ENCODE measurements around the gene GRN. TPM values are rescaled to one million over a fixed set of nuclear protein-coding genes. Genes with fewer than 3 reads are reported as not detected.
A peak's percentile ranks its signal among the peaks of the same experiment; 100 is the strongest.
"Not testable (repeated sequence)": the region's sequence is repeated elsewhere in the genome, so short reads cannot be mapped to it uniquely, and the experiment has no call there.

Gene GRN
- total and polyA plus RNA-seq, 8 donors: 31.8 to 644 (median 196) TPM

DNA sequence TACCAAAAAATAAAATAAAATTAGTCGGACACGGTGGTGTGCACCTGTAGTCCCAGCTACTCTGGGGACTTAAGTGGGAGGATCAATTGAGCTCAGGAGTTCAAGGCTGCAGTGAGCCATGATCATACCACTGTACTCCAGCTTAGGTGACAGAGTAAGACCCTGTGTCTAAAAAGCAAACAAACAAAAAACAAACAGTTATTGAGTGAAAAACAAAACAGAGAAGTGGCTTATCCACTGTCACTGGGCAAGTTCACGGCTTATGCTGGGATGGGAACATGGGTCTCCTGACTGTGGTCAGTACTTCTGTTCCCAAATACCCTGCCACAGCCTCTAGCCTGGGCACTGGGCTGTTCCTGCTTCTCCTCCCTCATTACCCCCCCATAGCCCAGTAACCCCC is 9.5 kb upstream of the GRN start:
- WGBS, 5 donors: 79 to 82% (median 80%) methylated on average over 3 of the region's 3 CpGs
- DNase-seq: no peak
- Histone ChIP-seq H3K27me3 (peaks cover 0 to 23% (median 0%) of the 10 kb centered on the region in 3 donors), H3K4me1 (peaks cover 0 to 35% (median 8%) of the 10 kb centered on the region in 4 donors), H3K27ac (no peak overlapping the region), H3K9me3 (no peaks in the 10 kb centered on the region), H3K4me3 (no peak overlapping the region), H3K36me3 (no peaks in the 10 kb centered on the region)
- intact Hi-C loops (cut with DNase I; ENCODE audit: low total_unique reads): no loop called here
- no peak for TF ChIP-seq POLR2A (IDR thresholded peaks at IDR 0.05)
- TF ChIP-seq, protein P1, sequence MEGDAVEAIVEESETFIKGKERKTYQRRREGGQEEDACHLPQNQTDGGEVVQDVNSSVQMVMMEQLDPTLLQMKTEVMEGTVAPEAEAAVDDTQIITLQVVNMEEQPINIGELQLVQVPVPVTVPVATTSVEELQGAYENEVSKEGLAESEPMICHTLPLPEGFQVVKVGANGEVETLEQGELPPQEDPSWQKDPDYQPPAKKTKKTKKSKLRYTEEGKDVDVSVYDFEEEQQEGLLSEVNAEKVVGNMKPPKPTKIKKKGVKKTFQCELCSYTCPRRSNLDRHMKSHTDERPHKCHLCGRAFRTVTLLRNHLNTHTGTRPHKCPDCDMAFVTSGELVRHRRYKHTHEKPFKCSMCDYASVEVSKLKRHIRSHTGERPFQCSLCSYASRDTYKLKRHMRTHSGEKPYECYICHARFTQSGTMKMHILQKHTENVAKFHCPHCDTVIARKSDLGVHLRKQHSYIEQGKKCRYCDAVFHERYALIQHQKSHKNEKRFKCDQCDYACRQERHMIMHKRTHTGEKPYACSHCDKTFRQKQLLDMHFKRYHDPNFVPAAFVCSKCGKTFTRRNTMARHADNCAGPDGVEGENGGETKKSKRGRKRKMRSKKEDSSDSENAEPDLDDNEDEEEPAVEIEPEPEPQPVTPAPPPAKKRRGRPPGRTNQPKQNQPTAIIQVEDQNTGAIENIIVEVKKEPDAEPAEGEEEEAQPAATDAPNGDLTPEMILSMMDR (IDR thresholded peaks at IDR 0.05): no peak
- TF ChIP-seq EP300 (IDR thresholded peaks at IDR 0.05): no peak
- no peak for TF ChIP-seq POLR2AphosphoS5 (IDR thresholded peaks at IDR 0.05)

DNA sequence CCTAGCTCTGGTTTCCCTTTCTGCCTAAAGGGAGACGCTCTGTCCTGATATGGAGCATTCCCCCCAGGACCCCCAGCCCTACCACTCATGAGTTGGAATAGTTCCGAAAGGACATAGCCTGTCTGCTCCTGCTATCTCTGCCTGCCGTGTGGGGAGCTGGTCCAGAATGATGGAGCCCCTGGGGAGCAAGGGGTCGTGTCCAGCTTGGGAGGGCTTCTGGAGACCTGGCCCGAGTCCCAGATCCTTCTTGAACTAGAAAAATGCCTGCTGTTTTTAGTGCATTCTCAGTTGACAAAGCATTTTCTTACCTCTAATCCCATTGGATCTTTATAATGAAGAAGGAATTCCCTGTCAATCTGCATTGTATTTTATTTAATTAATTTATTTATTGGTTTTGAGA is 9.1 kb upstream of the GRN start:
- WGBS, 5 donors: 28 to 54% (median 51%) methylated on average over 5 of the region's 5 CpGs

DNA sequence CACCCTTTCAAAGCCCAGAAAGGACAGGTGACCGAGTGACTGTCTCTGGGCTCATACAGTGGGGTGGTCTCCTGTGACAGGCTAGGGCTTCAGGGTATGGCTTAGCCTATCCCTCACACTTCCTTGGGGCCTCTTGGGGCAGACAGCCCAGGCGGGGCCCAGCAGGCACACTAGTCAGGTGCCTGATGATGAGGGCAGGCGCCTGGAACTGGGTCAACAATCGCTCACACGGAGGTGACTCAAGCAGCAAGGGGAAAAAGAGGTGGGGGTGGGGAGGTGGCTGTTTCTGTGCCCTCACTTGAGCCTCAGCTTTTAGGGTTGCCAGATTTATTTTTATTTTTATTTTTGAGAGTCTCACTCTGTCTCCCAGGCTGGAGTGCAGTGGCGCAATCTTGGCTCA is 6.4 kb upstream of the GRN start:
- Histone ChIP-seq H3K27me3 (peaks cover 0 to 23% (median 0%) of the 10 kb centered on the region in 3 donors), H3K4me1 (peaks cover 0 to 23% (median 0%) of the 10 kb centered on the region in 4 donors), H3K4me3 (no peak overlapping the region), H3K27ac (no peak overlapping the region), H3K36me3 (no peaks in the 10 kb centered on the region), H3K9me3 (no peaks in the 10 kb centered on the region)
- peak in 1 of 2 donors; percentile 74 for DNase-seq
- TF ChIP-seq POLR2A (IDR thresholded peaks at IDR 0.05) (no peak), POLR2AphosphoS5 (IDR thresholded peaks at IDR 0.05) (no peak), EP300 (IDR thresholded peaks at IDR 0.05) (no peak)
- TF ChIP-seq, protein P1 (IDR thresholded peaks at IDR 0.05): no peak
- intact Hi-C loops (cut with DNase I; ENCODE audit: low total_unique reads): no loop called here
- WGBS, 5 donors: 43 to 55% (median 48%) methylated on average over 6 of the region's 6 CpGs

More for the DNA sequence above, 9.1 kb upstream of the GRN start:
- DNase-seq: peak in 1 of 2 donors; percentile 59
- Histone ChIP-seq H3K27me3 (peaks cover 0 to 23% (median 0%) of the 10 kb centered on the region in 3 donors), H3K4me3 (no peak overlapping the region), H3K36me3 (no peaks in the 10 kb centered on the region), H3K4me1 (peaks cover 0 to 33% (median 6%) of the 10 kb centered on the region in 4 donors), H3K27ac (no peak overlapping the region), H3K9me3 (no peaks in the 10 kb centered on the region)
- no peak for TF ChIP-seq EP300 (IDR thresholded peaks at IDR 0.05)
- no peak for TF ChIP-seq POLR2AphosphoS5 (IDR thresholded peaks at IDR 0.05)
- TF ChIP-seq, protein P1 (IDR thresholded peaks at IDR 0.05): no peak
- no peak for TF ChIP-seq POLR2A (IDR thresholded peaks at IDR 0.05)
- intact Hi-C loops (cut with DNase I; ENCODE audit: low total_unique reads): no loop called here

DNA sequence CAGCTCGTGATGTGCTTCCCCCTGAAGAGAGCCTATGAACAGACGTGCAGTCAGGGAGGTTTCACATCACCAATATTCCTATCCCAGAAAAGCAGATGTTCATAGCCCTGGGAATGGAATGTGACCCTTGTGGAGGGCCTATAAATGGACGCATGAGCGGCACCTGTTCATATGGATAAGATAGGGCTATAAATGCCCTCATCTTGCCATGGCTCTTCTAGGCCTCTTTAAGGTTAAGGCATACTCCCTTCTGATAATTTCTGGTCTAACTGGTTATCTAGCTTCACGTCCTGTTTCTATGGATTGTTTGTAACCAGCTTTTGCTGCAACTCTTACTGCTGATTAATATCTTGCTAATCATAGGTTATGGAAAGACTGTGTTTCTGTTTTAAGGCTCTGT is 4.5 kb upstream of the GRN start:
- intact Hi-C loops (cut with DNase I; ENCODE audit: low total_unique reads); H3K36me3 ChIP-seq; H3K27ac ChIP-seq; H3K9me3 ChIP-seq; H3K4me3 ChIP-seq; DNase-seq: not testable (repeated sequence)
- peaks cover 0 to 23% (median 0%) of the 10 kb centered on the region in 3 donors for H3K27me3 ChIP-seq
- peaks cover 4 to 20% (median 9%) of the 10 kb centered on the region in 4 donors for H3K4me1 ChIP-seq
- 51 to 59% (median 54%) methylated on average over 5 of the region's 5 CpGs for WGBS, 5 donors

DNA sequence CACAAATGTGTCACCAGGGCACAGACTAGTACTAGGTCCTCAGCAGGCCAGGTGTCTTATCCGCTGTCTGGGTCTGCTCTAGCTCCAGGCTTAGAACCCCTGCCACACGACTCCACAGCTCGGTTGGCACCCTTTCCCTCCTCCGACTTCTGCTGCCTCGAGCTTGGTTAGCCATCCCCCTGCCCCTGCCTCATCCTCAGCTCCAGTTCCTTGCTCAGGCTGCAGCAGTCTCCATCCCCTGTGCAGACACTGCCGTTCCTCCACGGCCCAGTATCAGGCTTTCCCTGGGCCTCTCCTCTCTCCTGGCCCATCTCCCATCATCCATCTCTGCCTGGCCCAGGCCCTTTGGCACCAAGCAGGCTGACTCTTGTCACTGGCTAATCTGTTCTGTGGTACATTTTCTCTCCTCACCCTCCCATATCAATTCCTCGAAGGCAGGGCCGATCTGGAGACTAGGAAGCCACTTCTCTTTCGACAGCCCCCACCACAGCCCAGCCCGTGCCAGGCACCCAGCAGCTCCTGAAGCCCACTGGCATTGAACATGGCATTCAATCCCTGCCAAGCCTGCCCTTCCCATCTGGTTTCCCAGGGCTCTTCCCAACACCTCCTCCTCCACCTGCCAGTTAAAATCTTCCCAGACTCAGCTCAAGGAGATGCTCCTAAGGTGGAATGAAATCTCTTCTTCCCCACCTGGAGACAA is 1.4 kb upstream of the GRN start:
- no peak for DNase-seq
- TF ChIP-seq POLR2AphosphoS5 (IDR thresholded peaks at IDR 0.05) (no peak), EP300 (IDR thresholded peaks at IDR 0.05) (no peak), POLR2A (IDR thresholded peaks at IDR 0.05) (no peak)
- TF ChIP-seq, protein P1 (IDR thresholded peaks at IDR 0.05): no peak
- 67 to 77% (median 72%) methylated on average over 11 of the region's 11 CpGs for WGBS, 5 donors
- intact Hi-C loops (cut with DNase I; ENCODE audit: low total_unique reads): no loop called here
- no peak overlapping the region for H3K27ac ChIP-seq
- H3K9me3 ChIP-seq: no peaks in the 10 kb centered on the region
- peaks cover 11 to 47% (median 23%) of the 10 kb centered on the region in 4 donors for H3K4me1 ChIP-seq
- H3K27me3 ChIP-seq: peaks cover 0 to under 1% (median 0%) of the 10 kb centered on the region in 3 donors
- H3K4me3 ChIP-seq: no peak overlapping the region
- peaks cover 0 to 5% (median 3%) of the 10 kb centered on the region in 4 donors for H3K36me3 ChIP-seq
